K562 (cell line): ENCODE results near the gene DHX36. TPM values are rescaled to one million over a fixed set of nuclear protein-coding genes. Genes with fewer than 3 reads are reported as not detected.
A peak's percentile ranks its signal among the peaks of the same experiment; 100 is the strongest.

Experiments used
- EZH2 ChIP-seq: IDR thresholded peaks from 2 replicates; pipeline ENCODE4 v1.6.1; 2012; ENCODE audit warnings: low read depth, mild to moderate bottlenecking, inconsistent platforms, low read length, borderline replicate concordance
- PML ChIP-seq: IDR thresholded peaks from 2 replicates; pipeline ENCODE4 v1.6.1; 2012; ENCODE audit warnings: low read length, inconsistent platforms
- RAD21 ChIP-seq, 2 experiments: fragments of 250-450 bp in 1 of 2; fragments of 450-650 bp in 1 of 2; sonication (Bioruptor Pico) in 1 of 2; formaldehyde crosslinking in 1 of 2; IDR thresholded peaks in 1 of 2; conservative IDR thresholded peaks in 1 of 2; 2 replicates each; pipeline versions ENCODE4 v1.4.0 to v1.8.0; 2020 to 2022; ENCODE audit warnings: mild to moderate bottlenecking in 2 of 2, moderate library complexity in 1 of 2
- ZNF175 ChIP-seq: fragments of 200-800 bp; sonication (Bioruptor generic); IDR thresholded peaks from 2 replicates; pipeline ENCODE4 v1.6.1; 2016; ENCODE audit warnings: low read depth, mild to moderate bottlenecking, missing genetic modification characterization, missing compliant biosample characterization
- ZNF77 ChIP-seq: fragments of 250-450 bp; sonication (Bioruptor Pico); IDR thresholded peaks from 2 replicates; pipeline ENCODE4 v1.5.0; 2020
- polyA plus RNA-seq, 8 experiments: library from polyadenylated mRNA; depleted of rRNA in 4 of 8; stranded (reverse) in 5 of 8; unstranded in 3 of 8; fragments of >200 nt; fragmentation: Nextera tagmentation in 2 of 8; fragmentation: Illumina TruSeq in 1 of 8; extraction: Ambion mirVana in 2 of 8; extraction: Trizol in 1 of 8; gene quantifications; 2 replicates each; pipeline versions ENCODE4 v1.2.1 to v1.2.3, GENCODE V29; 2011 to 2014; ENCODE audit warnings: inconsistent platforms in 1 of 8, missing spikeins in 1 of 8
- total RNA-seq, 7 experiments: library from RNA; depleted of rRNA in 6 of 7; stranded (reverse); fragments of >200 nt in 6 of 7; fragmentation: Illumina TruSeq in 2 of 7; extraction: Trizol in 2 of 7; gene quantifications; 2 replicates each; pipeline versions ENCODE4 v1.2.1 to v1.2.3, GENCODE V29; 2011 to 2021; ENCODE audit warnings: low replicate concordance in 1 of 7
- TF ChIP-seq, protein P1 (sequence below), 2 experiments: fragments of 450-650 bp in 1 of 2; sonication (generic) in 1 of 2; formaldehyde crosslinking in 1 of 2; IDR thresholded peaks; 2 replicates each; pipeline versions ENCODE4 v1.7.1 to v1.9.0; 2016 to 2022; ENCODE audit warnings: inconsistent platforms in 1 of 2, mild to moderate bottlenecking in 1 of 2, missing genetic modification reagents in 1 of 2
- TF ChIP-seq, protein P2 (sequence below): fragments of 450-650 bp; IDR thresholded peaks from 2 replicates; pipeline ENCODE4 v1.6.1; 2014; ENCODE audit warnings: low read depth, mild to moderate bottlenecking, moderate library complexity, borderline replicate concordance
- TF ChIP-seq, protein P3 (sequence below): sonication (generic); formaldehyde crosslinking; IDR thresholded peaks from 2 replicates; pipeline ENCODE4 v1.8.1; 2023; ENCODE audit warnings: mild to moderate bottlenecking, missing genetic modification reagents
- TF ChIP-seq, protein P4 (sequence below): fragments of 250-450 bp; sonication (Bioruptor Pico); IDR thresholded peaks from 2 replicates; pipeline ENCODE4 v1.4.0; 2020

DHX36 gene
- total and polyA plus RNA-seq, 9 of the 15 experiments (the other 6 are each of a cell fraction or from before 2014, with no cell fraction given) = 44.3 to 98.7 (median 57.0) TPM

DNA sequence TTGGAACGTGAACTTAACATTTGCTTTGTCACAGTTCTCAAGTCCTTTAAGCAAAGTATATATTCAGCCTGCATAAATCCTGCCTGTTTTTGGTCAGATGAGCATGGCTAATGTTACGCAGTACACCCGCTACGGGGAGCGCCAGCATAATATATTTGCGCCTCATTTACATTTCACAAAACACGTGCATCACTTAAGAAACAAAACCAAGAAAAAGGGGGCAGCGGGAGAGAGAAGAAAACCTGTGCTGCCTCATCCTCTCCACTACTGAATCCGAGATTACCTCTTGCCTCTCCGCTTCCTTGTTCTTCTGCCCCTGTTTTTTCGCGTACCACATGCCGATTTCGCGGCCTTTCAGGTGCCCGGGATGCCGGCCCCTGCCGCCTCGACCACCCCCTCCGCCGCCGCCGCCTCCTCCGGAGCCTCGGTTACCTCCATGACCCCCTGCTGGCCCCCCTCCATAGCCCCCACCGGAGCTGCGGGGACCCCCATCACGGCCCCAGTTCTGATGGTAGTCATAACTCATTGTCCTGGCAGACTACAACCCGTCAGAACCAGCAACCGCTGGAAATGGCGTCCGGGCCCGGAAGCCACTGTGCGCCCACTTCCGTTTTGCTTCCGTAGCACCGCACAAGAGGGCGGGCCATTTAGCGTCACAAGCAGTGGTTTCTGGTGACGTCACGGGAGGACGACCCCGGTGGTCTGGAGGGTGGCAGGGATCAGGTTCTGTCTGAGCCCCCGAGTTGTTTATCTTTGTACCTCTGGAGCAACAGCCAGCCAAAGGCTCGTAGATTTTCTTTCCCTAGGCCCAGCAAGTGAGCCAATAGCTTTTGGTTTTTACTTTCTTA is at the start of gene DHX36 (continued):
- TF ChIP-seq, protein P1, sequence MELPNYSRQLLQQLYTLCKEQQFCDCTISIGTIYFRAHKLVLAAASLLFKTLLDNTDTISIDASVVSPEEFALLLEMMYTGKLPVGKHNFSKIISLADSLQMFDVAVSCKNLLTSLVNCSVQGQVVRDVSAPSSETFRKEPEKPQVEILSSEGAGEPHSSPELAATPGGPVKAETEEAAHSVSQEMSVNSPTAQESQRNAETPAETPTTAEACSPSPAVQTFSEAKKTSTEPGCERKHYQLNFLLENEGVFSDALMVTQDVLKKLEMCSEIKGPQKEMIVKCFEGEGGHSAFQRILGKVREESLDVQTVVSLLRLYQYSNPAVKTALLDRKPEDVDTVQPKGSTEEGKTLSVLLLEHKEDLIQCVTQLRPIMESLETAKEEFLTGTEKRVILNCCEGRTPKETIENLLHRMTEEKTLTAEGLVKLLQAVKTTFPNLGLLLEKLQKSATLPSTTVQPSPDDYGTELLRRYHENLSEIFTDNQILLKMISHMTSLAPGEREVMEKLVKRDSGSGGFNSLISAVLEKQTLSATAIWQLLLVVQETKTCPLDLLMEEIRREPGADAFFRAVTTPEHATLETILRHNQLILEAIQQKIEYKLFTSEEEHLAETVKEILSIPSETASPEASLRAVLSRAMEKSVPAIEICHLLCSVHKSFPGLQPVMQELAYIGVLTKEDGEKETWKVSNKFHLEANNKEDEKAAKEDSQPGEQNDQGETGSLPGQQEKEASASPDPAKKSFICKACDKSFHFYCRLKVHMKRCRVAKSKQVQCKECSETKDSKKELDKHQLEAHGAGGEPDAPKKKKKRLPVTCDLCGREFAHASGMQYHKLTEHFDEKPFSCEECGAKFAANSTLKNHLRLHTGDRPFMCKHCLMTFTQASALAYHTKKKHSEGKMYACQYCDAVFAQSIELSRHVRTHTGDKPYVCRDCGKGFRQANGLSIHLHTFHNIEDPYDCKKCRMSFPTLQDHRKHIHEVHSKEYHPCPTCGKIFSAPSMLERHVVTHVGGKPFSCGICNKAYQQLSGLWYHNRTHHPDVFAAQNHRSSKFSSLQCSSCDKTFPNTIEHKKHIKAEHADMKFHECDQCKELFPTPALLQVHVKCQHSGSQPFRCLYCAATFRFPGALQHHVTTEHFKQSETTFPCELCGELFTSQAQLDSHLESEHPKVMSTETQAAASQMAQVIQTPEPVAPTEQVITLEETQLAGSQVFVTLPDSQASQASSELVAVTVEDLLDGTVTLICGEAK (IDR thresholded peaks at IDR 0.05) = peak; percentile 94
- TF ChIP-seq, protein P1 (CRISPR knock-in tag; IDR thresholded peaks at IDR 0.05) = no peak
- TF ChIP-seq ZNF175 (no peak), ZNF77 (no peak), EZH2 (no peak), RAD21 (CRISPR knock-in tag; conservative IDR thresholded peaks at IDR 0.05 in 1 of 2, IDR thresholded peaks at IDR 0.05 in 1 of 2) (0 out of 4 replicates have a peak, but pooled peaks of 1 of the 2 experiments have one; percentile 7), PML (peak; percentile 32; the same call in 1 of the 2 replicates)
- TF ChIP-seq, protein P2, sequence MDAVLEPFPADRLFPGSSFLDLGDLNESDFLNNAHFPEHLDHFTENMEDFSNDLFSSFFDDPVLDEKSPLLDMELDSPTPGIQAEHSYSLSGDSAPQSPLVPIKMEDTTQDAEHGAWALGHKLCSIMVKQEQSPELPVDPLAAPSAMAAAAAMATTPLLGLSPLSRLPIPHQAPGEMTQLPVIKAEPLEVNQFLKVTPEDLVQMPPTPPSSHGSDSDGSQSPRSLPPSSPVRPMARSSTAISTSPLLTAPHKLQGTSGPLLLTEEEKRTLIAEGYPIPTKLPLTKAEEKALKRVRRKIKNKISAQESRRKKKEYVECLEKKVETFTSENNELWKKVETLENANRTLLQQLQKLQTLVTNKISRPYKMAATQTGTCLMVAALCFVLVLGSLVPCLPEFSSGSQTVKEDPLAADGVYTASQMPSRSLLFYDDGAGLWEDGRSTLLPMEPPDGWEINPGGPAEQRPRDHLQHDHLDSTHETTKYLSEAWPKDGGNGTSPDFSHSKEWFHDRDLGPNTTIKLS = no peak
- TF ChIP-seq, protein P3, sequence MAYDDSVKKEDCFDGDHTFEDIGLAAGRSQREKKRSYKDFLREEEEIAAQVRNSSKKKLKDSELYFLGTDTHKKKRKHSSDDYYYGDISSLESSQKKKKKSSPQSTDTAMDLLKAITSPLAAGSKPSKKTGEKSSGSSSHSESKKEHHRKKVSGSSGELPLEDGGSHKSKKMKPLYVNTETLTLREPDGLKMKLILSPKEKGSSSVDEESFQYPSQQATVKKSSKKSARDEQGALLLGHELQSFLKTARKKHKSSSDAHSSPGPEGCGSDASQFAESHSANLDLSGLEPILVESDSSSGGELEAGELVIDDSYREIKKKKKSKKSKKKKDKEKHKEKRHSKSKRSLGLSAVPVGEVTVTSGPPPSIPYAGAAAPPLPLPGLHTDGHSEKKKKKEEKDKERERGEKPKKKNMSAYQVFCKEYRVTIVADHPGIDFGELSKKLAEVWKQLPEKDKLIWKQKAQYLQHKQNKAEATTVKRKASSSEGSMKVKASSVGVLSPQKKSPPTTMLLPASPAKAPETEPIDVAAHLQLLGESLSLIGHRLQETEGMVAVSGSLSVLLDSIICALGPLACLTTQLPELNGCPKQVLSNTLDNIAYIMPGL (CRISPR knock-in tag) = no peak
- TF ChIP-seq, protein P4, sequence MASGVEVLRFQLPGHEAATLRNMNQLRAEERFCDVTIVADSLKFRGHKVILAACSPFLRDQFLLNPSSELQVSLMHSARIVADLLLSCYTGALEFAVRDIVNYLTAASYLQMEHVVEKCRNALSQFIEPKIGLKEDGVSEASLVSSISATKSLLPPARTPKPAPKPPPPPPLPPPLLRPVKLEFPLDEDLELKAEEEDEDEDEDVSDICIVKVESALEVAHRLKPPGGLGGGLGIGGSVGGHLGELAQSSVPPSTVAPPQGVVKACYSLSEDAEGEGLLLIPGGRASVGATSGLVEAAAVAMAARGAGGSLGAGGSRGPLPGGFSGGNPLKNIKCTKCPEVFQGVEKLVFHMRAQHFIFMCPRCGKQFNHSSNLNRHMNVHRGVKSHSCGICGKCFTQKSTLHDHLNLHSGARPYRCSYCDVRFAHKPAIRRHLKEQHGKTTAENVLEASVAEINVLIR = peak; percentile 93
